Measurements from ENCODE around the gene CAMK2A. TPM values are rescaled to one million over a fixed set of nuclear protein-coding genes. Genes with fewer than 3 reads are reported as not detected.

The CAMK2A gene
- total RNA-seq, 1 experiment from 2014 or later = 0.13 TPM

- BruUV-seq (replicated peaks) = no TSS peak
- Histone ChIP-seq H3K27me3 (ENCODE audit: insufficient read depth, low read depth) (no peaks in the 10 kb centered on the region), H3K79me2 (ENCODE audit: low read depth) (no peaks in the 10 kb centered on the region), H3K4me2 (no peak overlapping the region), H2AFZ (no peak overlapping the region), H3K9me2 (ENCODE audit: insufficient read depth) (no peaks in the 10 kb centered on the region), H4K20me1 (ENCODE audit: insufficient read depth) (no peaks in the 10 kb centered on the region), H3K4me1 (replicated peaks; ENCODE audit: insufficient read depth) (0 out of 2 replicates have a peak, but pooled peaks cover 7% of the 10 kb centered on the region), H3K9me3 (ENCODE audit: insufficient read depth, low read depth) (no peaks in the 10 kb centered on the region), H3K27ac (no peak overlapping the region), H3F3A (ENCODE audit: insufficient read depth, low read depth) (no peaks in the 10 kb centered on the region), H3K36me3 (ENCODE audit: low read depth) (no peaks in the 10 kb centered on the region), H3K4me3 (no peak overlapping the region)
- intact Hi-C loops (cut with micrococcal nuclease; ENCODE audit: unreplicated experiment) = loop anchor here (5.0 to 10.0 kb wide), 2 partner anchors 171 to 579 kb away; no protein-coding TSS in a partner anchor
- POLR2A ChIA-PET (ENCODE audit: unreplicated experiment) = no interaction called here
- CTCF ChIA-PET = interaction anchor here (0.7 kb wide), 1 partner anchor 134 kb away, joined by 4 read pairs; no protein-coding TSS in a partner anchor
- DNase-seq = no peak
- TF ChIP-seq EZH2 (IDR thresholded peaks at IDR 0.05; ENCODE audit: low read depth) (no peak), CTCF (conservative IDR thresholded peaks at IDR 0.05) (no peak)
These were observed 73.3 kb downstream of the CAMK2A start for GRCh38 chr5:150215979-150216944.

GRCh38 chr5:150214289-150214688 lies 75.3 kb downstream of the CAMK2A start:
- H3K9me3 ChIP-seq (ENCODE audit: insufficient read depth, low read depth) = no peaks in the 10 kb centered on the region
- no peak overlapping the region for H3K27ac ChIP-seq
- TF ChIP-seq EZH2 (IDR thresholded peaks at IDR 0.05; ENCODE audit: low read depth) = no peak
- TF ChIP-seq CTCF (conservative IDR thresholded peaks at IDR 0.05) = no peak
- H3K79me2 ChIP-seq (ENCODE audit: low read depth) = no peaks in the 10 kb centered on the region
- ChIA-PET POLR2A (ENCODE audit: unreplicated experiment) (no interaction called here), CTCF (no interaction called here)
- no peak overlapping the region for H3K4me2 ChIP-seq
- H3K4me3 ChIP-seq = no peak overlapping the region
- BruUV-seq (replicated peaks) = no TSS peak
- no peak for DNase-seq
- intact Hi-C loops (cut with micrococcal nuclease; ENCODE audit: unreplicated experiment) = loop anchor here (10.0 kb wide), 1 partner anchor 169 kb away; no protein-coding TSS in a partner anchor
- H4K20me1 ChIP-seq (ENCODE audit: insufficient read depth) = no peaks in the 10 kb centered on the region
- peaks cover 15% of the 10 kb centered on the region for H3K4me1 ChIP-seq (replicated peaks; ENCODE audit: insufficient read depth)
- peaks cover 7% of the 10 kb centered on the region; the same call in 1 of the 2 replicates for H3F3A ChIP-seq (ENCODE audit: insufficient read depth, low read depth)
- no peaks in the 10 kb centered on the region for H3K9me2 ChIP-seq (ENCODE audit: insufficient read depth)
- no peaks in the 10 kb centered on the region for H3K27me3 ChIP-seq (ENCODE audit: insufficient read depth, low read depth)
- no peak overlapping the region for H2AFZ ChIP-seq
- no peaks in the 10 kb centered on the region for H3K36me3 ChIP-seq (ENCODE audit: low read depth)

- no peak overlapping the region for H3K27ac ChIP-seq
- H3K4me1 ChIP-seq (replicated peaks; ENCODE audit: insufficient read depth) = peaks cover 23% of the 10 kb centered on the region
- H3K79me2 ChIP-seq (ENCODE audit: low read depth) = no peaks in the 10 kb centered on the region
- ChIA-PET CTCF (no interaction called here), POLR2A (ENCODE audit: unreplicated experiment) (no interaction called here)
- DNase-seq = no peak
- H3F3A ChIP-seq (ENCODE audit: insufficient read depth, low read depth) = peaks cover 12% of the 10 kb centered on the region; the same call in 1 of the 2 replicates
- no peak for TF ChIP-seq EZH2 (IDR thresholded peaks at IDR 0.05; ENCODE audit: low read depth)
- no peak for TF ChIP-seq CTCF (conservative IDR thresholded peaks at IDR 0.05)
- no peak overlapping the region for H2AFZ ChIP-seq
- H3K27me3 ChIP-seq (ENCODE audit: insufficient read depth, low read depth) = no peaks in the 10 kb centered on the region
- H3K4me2 ChIP-seq = no peak overlapping the region
- no TSS peak for BruUV-seq (replicated peaks)
- H3K4me3 ChIP-seq = no peak overlapping the region
- no peaks in the 10 kb centered on the region for H3K9me2 ChIP-seq (ENCODE audit: insufficient read depth)
- intact Hi-C loops (cut with micrococcal nuclease; ENCODE audit: unreplicated experiment) = loop anchor here (10.0 kb wide), 1 partner anchor 169 kb away; no protein-coding TSS in a partner anchor
- H4K20me1 ChIP-seq (ENCODE audit: insufficient read depth) = no peaks in the 10 kb centered on the region
- H3K36me3 ChIP-seq (ENCODE audit: low read depth) = no peaks in the 10 kb centered on the region
- H3K9me3 ChIP-seq (ENCODE audit: insufficient read depth, low read depth) = no peaks in the 10 kb centered on the region
These were observed 76.0 kb downstream of the CAMK2A start for GRCh38 chr5:150213530-150213929.
